K562 (cell line): Measurements from ENCODE around the gene PRDM2. TPM values are rescaled to one million over a fixed set of nuclear protein-coding genes. Genes with fewer than 3 reads are reported as not detected.
A peak's percentile ranks its signal among the peaks of the same experiment; 100 is the strongest.

Source experiments
- ATAC-seq: fragments of 200-7000 bp; cut with Tn5 transposase; 3 replicates; pipeline ENCODE4 v1.9.1; 2020; ENCODE audit warnings: moderate library complexity
- BruUV-seq: library from RNA; stranded (reverse); fragments of 400-500 nt; replicated peaks from 2 replicates; lab custom pipeline; 2021; lab: Mats Ljungman, UMichigan
- CTCF ChIA-PET: fragments of 300-600 bp; formaldehyde crosslinking; extraction: SDS; loops from one replicate; lab custom pipeline; 2021; ENCODE audit warnings: low intra/inter-chr PET ratio; lab: Yijun Ruan, JAX
- POLR2A ChIA-PET: fragments of 300-600, 350-650 bp; sonication (Branson Sonifier 250); formaldehyde crosslinking; extraction: SDS; loops from one replicate; lab custom pipeline; 2021; ENCODE audit warnings: antibody characterized with exemption, inconsistent platforms; lab: Yijun Ruan, JAX
- DNase-seq, 4 experiments: peaks; one replicate each; pipeline versions ENCODE4 v3.0.0 to v3.0.0-alpha.2; 2011 to 2018; ENCODE audit warnings: low spot score in 3 of 4, mixed read lengths in 3 of 4; ENCODE audit errors: extremely low read depth in 1 of 4
- FAIRE-seq: peaks from 2 replicates; lab custom pipeline; 2011; peaks lifted over from hg19 to GRCh38; lab: Jason Lieb, UNC
- H2AFZ ChIP-seq: 2 replicates; pipeline ENCODE4 v1.6.0; 2011; ENCODE audit warnings: low read depth, low read length, control low read depth, inconsistent platforms
- H3K27ac ChIP-seq: fragments of 200-600 bp; 3 replicates; pipeline ENCODE4 v1.8.0; 2011; ENCODE audit warnings: low read depth, mild to moderate bottlenecking, control low read depth, inconsistent platforms, low read length, moderate library complexity, mixed read lengths; ENCODE audit errors: extremely low read depth
- H3K27me3 ChIP-seq, 2 experiments: fragments of 300-600 bp in 1 of 2; 2 replicates in 1 of 2; 3 replicates in 1 of 2; pipeline versions ENCODE4 v1.6.0 to v1.8.0; 2011; ENCODE audit warnings: inconsistent platforms in 2 of 2, low read length in 2 of 2, mild to moderate bottlenecking in 1 of 2, mixed read lengths in 1 of 2, moderate library complexity in 1 of 2; ENCODE audit not compliant: control insufficient read depth in 2 of 2, insufficient read depth in 2 of 2
- H3K36me3 ChIP-seq: fragments of 300-600 bp; 3 replicates; pipeline ENCODE4 v1.8.0; 2011; ENCODE audit warnings: mild to moderate bottlenecking, low read length, inconsistent platforms; ENCODE audit not compliant: control insufficient read depth, insufficient read depth
- H3K4me1 ChIP-seq, 2 experiments: fragments of 200-600 bp in 1 of 2; replicated peaks in 1 of 2; 2 replicates in 1 of 2; 3 replicates in 1 of 2; pipeline versions ENCODE4 v1.5.1 to v1.8.0; 2011; ENCODE audit warnings: inconsistent platforms in 2 of 2, low read length in 2 of 2, mild to moderate bottlenecking in 1 of 2, mixed read lengths in 1 of 2, moderate library complexity in 1 of 2; ENCODE audit not compliant: control insufficient read depth in 2 of 2, insufficient read depth in 2 of 2
- H3K4me2 ChIP-seq: 2 replicates; pipeline ENCODE4 v1.6.1; 2011; ENCODE audit warnings: low read length, control low read depth, inconsistent platforms, mixed read lengths; ENCODE audit not compliant: insufficient read depth
- H3K4me3 ChIP-seq: fragments of 200-600 bp; sonication (generic), shearing (Covaris generic); 2 replicates; pipeline ENCODE4 v1.5.1; 2016; ENCODE audit warnings: control low read depth, inconsistent platforms
- H3K79me2 ChIP-seq: fragments of 200-600 bp; 3 replicates; pipeline ENCODE4 v1.8.0; 2011; ENCODE audit warnings: low read length, inconsistent platforms; ENCODE audit not compliant: control insufficient read depth, insufficient read depth
- H3K9ac ChIP-seq, 2 experiments: 2 replicates each; pipeline versions ENCODE4 v1.6.0 to v1.6.1; 2011; ENCODE audit warnings: low read depth in 2 of 2, low read length in 2 of 2, control low read depth in 1 of 2, inconsistent platforms in 1 of 2, mild to moderate bottlenecking in 1 of 2, mixed read lengths in 1 of 2; ENCODE audit not compliant: insufficient read depth in 1 of 2
- H3K9me1 ChIP-seq: one replicate; pipeline ENCODE4 v1.6.0; 2011; ENCODE audit warnings: inconsistent platforms, mild to moderate bottlenecking, low read length, moderate library complexity; ENCODE audit not compliant: control insufficient read depth, insufficient read depth
- H3K9me3 ChIP-seq: replicated peaks from 2 replicates; pipeline ENCODE4 v1.5.1; 2011; ENCODE audit warnings: low read depth, low read length, inconsistent platforms; ENCODE audit not compliant: control insufficient read depth, insufficient read depth
- H4K20me1 ChIP-seq: replicated peaks from 2 replicates; pipeline ENCODE4 v1.6.1; 2011; ENCODE audit warnings: low read length, inconsistent platforms, mixed read lengths; ENCODE audit not compliant: control insufficient read depth, insufficient read depth
- NR4A1 ChIP-seq, 2 experiments: fragments of 250-450 bp in 1 of 2; fragments of 450-650 bp in 1 of 2; sonication (Bioruptor Pico) in 1 of 2; IDR thresholded peaks; 2 replicates each; pipeline versions ENCODE4 v1.4.0 to v1.6.1; 2016 to 2020; ENCODE audit warnings: mild to moderate bottlenecking in 2 of 2, missing compliant biosample characterization in 1 of 2, missing genetic modification characterization in 1 of 2, moderate library complexity in 1 of 2
- PHF21A ChIP-seq: fragments of 450-650 bp; IDR thresholded peaks from 2 replicates; pipeline ENCODE4 v1.6.1; 2017; ENCODE audit warnings: low read depth, borderline replicate concordance
- SETDB1 ChIP-seq: IDR thresholded peaks from one replicate; pipeline ENCODE4 v1.6.1; 2012; ENCODE audit warnings: low read length, control low read depth, inconsistent platforms
- ZBTB12 ChIP-seq: fragments of 250-450 bp; sonication (Bioruptor Pico); IDR thresholded peaks from 2 replicates; pipeline ENCODE4 v1.4.0; 2020
- WGBS: fragments of 100-300 bp; shearing (Covaris generic); methylation state at CpG from one replicate; pipeline ENCODE4 v1.1.6; 2016; ENCODE audit warnings: low coverage, mixed read lengths; ENCODE audit not compliant: insufficient coverage; ENCODE audit errors: missing lambda C conversion rate; 5-methylcytosine and 5-hydroxymethylcytosine counted together
- in situ Hi-C: fragments of 300-500 bp; cut with MboI; formaldehyde crosslinking; loops from 4 replicates; pipeline ENCODE4 v1.15.0; 2018; ENCODE audit warnings: inconsistent platforms, mixed read lengths
- intact Hi-C: fragments of 100-400 bp; cut with micrococcal nuclease; formaldehyde crosslinking; loops from 2 replicates; pipeline ENCODE4 v1.14.2; 2022
- polyA plus RNA-seq, 8 experiments: library from polyadenylated mRNA; depleted of rRNA in 4 of 8; stranded (reverse) in 5 of 8; unstranded in 3 of 8; fragments of >200 nt; fragmentation: Nextera tagmentation in 2 of 8; fragmentation: Illumina TruSeq in 1 of 8; extraction: Ambion mirVana in 2 of 8; extraction: Trizol in 1 of 8; gene quantifications; 2 replicates each; pipeline versions ENCODE4 v1.2.1 to v1.2.3, GENCODE V29; 2011 to 2014; ENCODE audit warnings: inconsistent platforms in 1 of 8, missing spikeins in 1 of 8
- total RNA-seq, 7 experiments: library from RNA; depleted of rRNA in 6 of 7; stranded (reverse); fragments of >200 nt in 6 of 7; fragmentation: Illumina TruSeq in 2 of 7; extraction: Trizol in 2 of 7; gene quantifications; 2 replicates each; pipeline versions ENCODE4 v1.2.1 to v1.2.3, GENCODE V29; 2011 to 2021; ENCODE audit warnings: low replicate concordance in 1 of 7
- TF ChIP-seq, protein P1 (sequence below): fragments of 450-650 bp; IDR thresholded peaks from 2 replicates; pipeline ENCODE4 v1.6.1; 2016; ENCODE audit warnings: low read depth
- TF ChIP-seq, protein P2 (sequence below), 3 experiments: IDR thresholded peaks in 2 of 3; conservative IDR thresholded peaks in 1 of 3; 2 replicates each; pipeline ENCODE4 v1.5.1; 2011 to 2012; ENCODE audit warnings: low read length in 3 of 3, mild to moderate bottlenecking in 3 of 3, control low read depth in 2 of 3, improper control_type of control experiment in 1 of 3, inconsistent platforms in 1 of 3, low read depth in 1 of 3, mixed read lengths in 1 of 3, moderate library complexity in 1 of 3; ENCODE audit not compliant: insufficient read depth in 2 of 3

Gene PRDM2
- total and polyA plus RNA-seq, 9 of the 15 experiments (the other 6 are each of a cell fraction or from before 2014, with no cell fraction given), result 5.4 to 27.6 (median 12.5) TPM

- no peaks in the 10 kb centered on the region for H3K79me2 ChIP-seq
- no TSS peak for BruUV-seq
- H4K20me1 ChIP-seq, result peaks cover 44% of the 10 kb centered on the region
- TF ChIP-seq, protein P1, sequence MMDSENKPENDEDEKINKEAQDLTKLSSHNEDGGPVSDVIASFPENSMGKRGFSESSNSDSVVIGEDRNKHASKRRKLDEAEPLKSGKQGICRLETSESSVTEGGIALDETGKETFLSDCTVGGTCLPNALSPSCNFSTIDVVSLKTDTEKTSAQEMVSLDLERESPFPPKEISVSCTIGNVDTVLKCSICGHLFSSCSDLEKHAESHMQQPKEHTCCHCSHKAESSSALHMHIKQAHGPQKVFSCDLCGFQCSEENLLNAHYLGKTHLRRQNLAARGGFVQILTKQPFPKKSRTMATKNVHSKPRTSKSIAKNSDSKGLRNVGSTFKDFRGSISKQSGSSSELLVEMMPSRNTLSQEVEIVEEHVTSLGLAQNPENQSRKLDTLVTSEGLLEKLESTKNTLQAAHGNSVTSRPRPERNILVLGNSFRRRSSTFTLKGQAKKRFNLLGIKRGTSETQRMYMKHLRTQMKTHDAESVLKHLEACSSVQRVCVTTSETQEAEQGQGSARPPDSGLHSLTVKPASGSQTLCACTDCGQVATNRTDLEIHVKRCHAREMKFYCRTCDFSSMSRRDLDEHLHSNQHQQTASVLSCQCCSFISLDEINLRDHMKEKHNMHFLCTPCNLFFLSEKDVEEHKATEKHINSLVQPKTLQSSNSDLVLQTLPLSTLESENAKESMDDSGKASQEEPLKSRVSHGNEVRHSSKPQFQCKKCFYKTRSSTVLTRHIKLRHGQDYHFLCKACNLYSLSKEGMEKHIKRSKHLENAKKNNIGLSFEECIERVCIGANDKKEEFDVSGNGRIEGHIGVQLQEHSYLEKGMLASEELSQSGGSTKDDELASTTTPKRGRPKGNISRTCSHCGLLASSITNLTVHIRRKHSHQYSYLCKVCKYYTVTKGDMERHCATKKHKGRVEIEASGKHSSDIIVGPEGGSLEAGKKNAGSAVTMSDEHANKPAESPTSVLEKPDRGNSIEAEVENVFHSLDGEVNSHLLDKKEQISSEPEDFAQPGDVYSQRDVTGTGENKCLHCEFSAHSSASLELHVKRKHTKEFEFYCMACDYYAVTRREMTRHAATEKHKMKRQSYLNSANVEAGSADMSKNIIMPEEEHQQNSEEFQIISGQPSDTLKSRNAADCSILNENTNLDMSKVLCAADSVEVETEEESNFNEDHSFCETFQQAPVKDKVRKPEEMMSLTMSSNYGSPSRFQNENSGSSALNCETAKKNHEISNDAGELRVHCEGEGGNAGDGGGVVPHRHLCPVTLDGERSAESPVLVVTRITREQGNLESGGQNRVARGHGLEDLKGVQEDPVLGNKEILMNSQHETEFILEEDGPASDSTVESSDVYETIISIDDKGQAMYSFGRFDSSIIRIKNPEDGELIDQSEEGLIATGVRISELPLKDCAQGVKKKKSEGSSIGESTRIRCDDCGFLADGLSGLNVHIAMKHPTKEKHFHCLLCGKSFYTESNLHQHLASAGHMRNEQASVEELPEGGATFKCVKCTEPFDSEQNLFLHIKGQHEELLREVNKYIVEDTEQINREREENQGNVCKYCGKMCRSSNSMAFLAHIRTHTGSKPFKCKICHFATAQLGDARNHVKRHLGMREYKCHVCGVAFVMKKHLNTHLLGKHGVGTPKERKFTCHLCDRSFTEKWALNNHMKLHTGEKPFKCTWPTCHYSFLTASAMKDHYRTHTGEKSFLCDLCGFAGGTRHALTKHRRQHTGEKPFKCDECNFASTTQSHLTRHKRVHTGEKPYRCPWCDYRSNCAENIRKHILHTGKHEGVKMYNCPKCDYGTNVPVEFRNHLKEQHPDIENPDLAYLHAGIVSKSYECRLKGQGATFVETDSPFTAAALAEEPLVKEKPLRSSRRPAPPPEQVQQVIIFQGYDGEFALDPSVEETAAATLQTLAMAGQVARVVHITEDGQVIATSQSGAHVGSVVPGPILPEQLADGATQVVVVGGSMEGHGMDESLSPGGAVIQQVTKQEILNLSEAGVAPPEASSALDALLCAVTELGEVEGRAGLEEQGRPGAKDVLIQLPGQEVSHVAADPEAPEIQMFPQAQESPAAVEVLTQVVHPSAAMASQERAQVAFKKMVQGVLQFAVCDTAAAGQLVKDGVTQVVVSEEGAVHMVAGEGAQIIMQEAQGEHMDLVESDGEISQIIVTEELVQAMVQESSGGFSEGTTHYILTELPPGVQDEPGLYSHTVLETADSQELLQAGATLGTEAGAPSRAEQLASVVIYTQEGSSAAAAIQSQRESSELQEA, result peak; percentile 86
- TF ChIP-seq NR4A1 (CRISPR knock-in tag; IDR thresholded peaks at IDR 0.05) (no peak), NR4A1 (tag; IDR thresholded peaks at IDR 0.05) (no peak), PHF21A (no peak), SETDB1 (no peak), ZBTB12 (no peak)
- TF ChIP-seq, protein P2, sequence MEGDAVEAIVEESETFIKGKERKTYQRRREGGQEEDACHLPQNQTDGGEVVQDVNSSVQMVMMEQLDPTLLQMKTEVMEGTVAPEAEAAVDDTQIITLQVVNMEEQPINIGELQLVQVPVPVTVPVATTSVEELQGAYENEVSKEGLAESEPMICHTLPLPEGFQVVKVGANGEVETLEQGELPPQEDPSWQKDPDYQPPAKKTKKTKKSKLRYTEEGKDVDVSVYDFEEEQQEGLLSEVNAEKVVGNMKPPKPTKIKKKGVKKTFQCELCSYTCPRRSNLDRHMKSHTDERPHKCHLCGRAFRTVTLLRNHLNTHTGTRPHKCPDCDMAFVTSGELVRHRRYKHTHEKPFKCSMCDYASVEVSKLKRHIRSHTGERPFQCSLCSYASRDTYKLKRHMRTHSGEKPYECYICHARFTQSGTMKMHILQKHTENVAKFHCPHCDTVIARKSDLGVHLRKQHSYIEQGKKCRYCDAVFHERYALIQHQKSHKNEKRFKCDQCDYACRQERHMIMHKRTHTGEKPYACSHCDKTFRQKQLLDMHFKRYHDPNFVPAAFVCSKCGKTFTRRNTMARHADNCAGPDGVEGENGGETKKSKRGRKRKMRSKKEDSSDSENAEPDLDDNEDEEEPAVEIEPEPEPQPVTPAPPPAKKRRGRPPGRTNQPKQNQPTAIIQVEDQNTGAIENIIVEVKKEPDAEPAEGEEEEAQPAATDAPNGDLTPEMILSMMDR (IDR thresholded peaks at IDR 0.05 in 2 of 3, conservative IDR thresholded peaks at IDR 0.05 in 1 of 3; ENCODE audit: insufficient read depth in 2 of 3, low read depth in 1 of 3, low read length in 3 of 3), result 0 out of 6 replicates have a peak, but pooled peaks of 1 of the 3 experiments have one; percentile 6
Observed at GRCh38 chr1:13801655-13802486, 101.9 kb downstream of the PRDM2 start.

More at GRCh38 chr1:13801655-13802486, 101.9 kb downstream of the PRDM2 start:
- ChIA-PET CTCF (interaction anchor here (0.6 kb wide), 1 partner anchor 1229 kb away, joined by 3 read pairs; no protein-coding TSS in a partner anchor), POLR2A (interaction anchor here (0.6 kb wide), 1 partner anchor 1078 kb away, joined by 3 read pairs; no protein-coding TSS in a partner anchor)
- in situ Hi-C loops (no loop called here), intact Hi-C loops (no loop called here)
- H3K4me1 ChIP-seq, result peaks cover 3 to 11% of the 10 kb centered on the region in 2 experiments; a peak in 2 of 5 replicates
- H3K4me3 ChIP-seq, result no peak overlapping the region
- H2AFZ ChIP-seq, result no peak overlapping the region
- ATAC-seq (peak; percentile 72), DNase-seq (peak in 2 of 4 experiments; percentile 42 to 45), FAIRE-seq (no peak)
- no peak overlapping the region; a peak in 1 of 4 replicates for H3K9ac ChIP-seq
- H3K9me3 ChIP-seq, result no peaks in the 10 kb centered on the region
- peaks cover 6 to 45% of the 10 kb centered on the region in 2 experiments; a peak in 4 of 5 replicates for H3K27me3 ChIP-seq
- H3K4me2 ChIP-seq, result no peak overlapping the region
- no peaks in the 10 kb centered on the region for H3K36me3 ChIP-seq
- peaks cover 4% of the 10 kb centered on the region for H3K9me1 ChIP-seq
- H3K27ac ChIP-seq, result no peak overlapping the region
- WGBS, result 36% methylated on average over 20 of the region's 20 CpGs
